ENCODE measurements around the gene FBXO31. TPM values are rescaled to one million over a fixed set of nuclear protein-coding genes. Genes with fewer than 3 reads are reported as not detected.

Gene FBXO31
- total and polyA plus RNA-seq, 9 of the 15 experiments (the other 6 are each of a cell fraction or from before 2014, with no cell fraction given), result 0.18 to 33.3 (median 10.9) TPM

DNA sequence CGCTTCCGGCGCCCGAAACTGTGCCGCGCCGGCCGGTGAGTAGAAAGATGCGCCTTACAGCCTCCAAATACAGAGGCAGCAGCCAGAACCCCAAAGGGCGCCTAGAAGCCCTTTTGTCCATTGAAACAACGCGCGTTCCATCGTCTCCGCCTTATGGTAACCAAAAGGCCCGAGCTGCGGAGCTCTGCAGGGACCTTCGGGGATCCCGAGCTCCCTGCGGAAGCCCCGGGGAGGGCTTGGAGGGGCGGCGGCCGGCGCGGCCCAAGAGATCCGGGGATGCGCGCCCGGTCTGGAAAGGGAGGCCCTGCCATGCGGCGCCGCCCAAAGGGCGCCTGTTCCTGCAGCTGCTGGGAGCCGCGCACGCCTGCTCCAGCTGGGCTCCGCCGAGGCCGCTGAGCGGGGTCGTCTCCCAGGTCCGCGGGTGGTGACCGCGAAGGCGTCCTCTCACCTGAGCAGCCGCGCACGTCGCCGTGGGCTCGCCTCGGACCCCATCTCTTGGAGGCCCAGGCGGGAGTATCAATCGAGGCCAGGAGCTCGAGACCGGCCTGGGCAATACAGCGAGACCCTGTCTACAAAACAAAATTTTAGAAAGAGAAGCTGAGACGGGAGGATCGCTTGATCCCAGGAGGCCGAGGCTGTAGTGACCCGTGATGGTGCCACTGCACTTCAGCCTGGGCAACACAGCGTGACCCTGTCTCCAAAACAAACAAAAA, 742 bp upstream of the FBXO31 start (continued):
- TF ChIP-seq, protein P1, sequence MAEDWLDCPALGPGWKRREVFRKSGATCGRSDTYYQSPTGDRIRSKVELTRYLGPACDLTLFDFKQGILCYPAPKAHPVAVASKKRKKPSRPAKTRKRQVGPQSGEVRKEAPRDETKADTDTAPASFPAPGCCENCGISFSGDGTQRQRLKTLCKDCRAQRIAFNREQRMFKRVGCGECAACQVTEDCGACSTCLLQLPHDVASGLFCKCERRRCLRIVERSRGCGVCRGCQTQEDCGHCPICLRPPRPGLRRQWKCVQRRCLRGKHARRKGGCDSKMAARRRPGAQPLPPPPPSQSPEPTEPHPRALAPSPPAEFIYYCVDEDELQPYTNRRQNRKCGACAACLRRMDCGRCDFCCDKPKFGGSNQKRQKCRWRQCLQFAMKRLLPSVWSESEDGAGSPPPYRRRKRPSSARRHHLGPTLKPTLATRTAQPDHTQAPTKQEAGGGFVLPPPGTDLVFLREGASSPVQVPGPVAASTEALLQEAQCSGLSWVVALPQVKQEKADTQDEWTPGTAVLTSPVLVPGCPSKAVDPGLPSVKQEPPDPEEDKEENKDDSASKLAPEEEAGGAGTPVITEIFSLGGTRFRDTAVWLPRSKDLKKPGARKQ (CRISPR knock-in tag; IDR thresholded peaks at IDR 0.05), result peak; percentile 11; the same call in 1 of the 2 replicates
- TF ChIP-seq, protein P2, sequence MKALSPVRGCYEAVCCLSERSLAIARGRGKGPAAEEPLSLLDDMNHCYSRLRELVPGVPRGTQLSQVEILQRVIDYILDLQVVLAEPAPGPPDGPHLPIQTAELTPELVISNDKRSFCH (CRISPR knock-in tag; IDR thresholded peaks at IDR 0.05), result no peak
- TF ChIP-seq, protein P2 (tag; IDR thresholded peaks at IDR 0.05), result 0 out of 2 replicates have a peak, but pooled peaks have one; percentile 1
- no peak; the same call in 1 of the 2 replicates for TF ChIP-seq BCOR (IDR thresholded peaks at IDR 0.05)
- peak; percentile 91 for TF ChIP-seq ZFX (CRISPR knock-in tag; IDR thresholded peaks at IDR 0.05)
- TF ChIP-seq, protein P3, sequence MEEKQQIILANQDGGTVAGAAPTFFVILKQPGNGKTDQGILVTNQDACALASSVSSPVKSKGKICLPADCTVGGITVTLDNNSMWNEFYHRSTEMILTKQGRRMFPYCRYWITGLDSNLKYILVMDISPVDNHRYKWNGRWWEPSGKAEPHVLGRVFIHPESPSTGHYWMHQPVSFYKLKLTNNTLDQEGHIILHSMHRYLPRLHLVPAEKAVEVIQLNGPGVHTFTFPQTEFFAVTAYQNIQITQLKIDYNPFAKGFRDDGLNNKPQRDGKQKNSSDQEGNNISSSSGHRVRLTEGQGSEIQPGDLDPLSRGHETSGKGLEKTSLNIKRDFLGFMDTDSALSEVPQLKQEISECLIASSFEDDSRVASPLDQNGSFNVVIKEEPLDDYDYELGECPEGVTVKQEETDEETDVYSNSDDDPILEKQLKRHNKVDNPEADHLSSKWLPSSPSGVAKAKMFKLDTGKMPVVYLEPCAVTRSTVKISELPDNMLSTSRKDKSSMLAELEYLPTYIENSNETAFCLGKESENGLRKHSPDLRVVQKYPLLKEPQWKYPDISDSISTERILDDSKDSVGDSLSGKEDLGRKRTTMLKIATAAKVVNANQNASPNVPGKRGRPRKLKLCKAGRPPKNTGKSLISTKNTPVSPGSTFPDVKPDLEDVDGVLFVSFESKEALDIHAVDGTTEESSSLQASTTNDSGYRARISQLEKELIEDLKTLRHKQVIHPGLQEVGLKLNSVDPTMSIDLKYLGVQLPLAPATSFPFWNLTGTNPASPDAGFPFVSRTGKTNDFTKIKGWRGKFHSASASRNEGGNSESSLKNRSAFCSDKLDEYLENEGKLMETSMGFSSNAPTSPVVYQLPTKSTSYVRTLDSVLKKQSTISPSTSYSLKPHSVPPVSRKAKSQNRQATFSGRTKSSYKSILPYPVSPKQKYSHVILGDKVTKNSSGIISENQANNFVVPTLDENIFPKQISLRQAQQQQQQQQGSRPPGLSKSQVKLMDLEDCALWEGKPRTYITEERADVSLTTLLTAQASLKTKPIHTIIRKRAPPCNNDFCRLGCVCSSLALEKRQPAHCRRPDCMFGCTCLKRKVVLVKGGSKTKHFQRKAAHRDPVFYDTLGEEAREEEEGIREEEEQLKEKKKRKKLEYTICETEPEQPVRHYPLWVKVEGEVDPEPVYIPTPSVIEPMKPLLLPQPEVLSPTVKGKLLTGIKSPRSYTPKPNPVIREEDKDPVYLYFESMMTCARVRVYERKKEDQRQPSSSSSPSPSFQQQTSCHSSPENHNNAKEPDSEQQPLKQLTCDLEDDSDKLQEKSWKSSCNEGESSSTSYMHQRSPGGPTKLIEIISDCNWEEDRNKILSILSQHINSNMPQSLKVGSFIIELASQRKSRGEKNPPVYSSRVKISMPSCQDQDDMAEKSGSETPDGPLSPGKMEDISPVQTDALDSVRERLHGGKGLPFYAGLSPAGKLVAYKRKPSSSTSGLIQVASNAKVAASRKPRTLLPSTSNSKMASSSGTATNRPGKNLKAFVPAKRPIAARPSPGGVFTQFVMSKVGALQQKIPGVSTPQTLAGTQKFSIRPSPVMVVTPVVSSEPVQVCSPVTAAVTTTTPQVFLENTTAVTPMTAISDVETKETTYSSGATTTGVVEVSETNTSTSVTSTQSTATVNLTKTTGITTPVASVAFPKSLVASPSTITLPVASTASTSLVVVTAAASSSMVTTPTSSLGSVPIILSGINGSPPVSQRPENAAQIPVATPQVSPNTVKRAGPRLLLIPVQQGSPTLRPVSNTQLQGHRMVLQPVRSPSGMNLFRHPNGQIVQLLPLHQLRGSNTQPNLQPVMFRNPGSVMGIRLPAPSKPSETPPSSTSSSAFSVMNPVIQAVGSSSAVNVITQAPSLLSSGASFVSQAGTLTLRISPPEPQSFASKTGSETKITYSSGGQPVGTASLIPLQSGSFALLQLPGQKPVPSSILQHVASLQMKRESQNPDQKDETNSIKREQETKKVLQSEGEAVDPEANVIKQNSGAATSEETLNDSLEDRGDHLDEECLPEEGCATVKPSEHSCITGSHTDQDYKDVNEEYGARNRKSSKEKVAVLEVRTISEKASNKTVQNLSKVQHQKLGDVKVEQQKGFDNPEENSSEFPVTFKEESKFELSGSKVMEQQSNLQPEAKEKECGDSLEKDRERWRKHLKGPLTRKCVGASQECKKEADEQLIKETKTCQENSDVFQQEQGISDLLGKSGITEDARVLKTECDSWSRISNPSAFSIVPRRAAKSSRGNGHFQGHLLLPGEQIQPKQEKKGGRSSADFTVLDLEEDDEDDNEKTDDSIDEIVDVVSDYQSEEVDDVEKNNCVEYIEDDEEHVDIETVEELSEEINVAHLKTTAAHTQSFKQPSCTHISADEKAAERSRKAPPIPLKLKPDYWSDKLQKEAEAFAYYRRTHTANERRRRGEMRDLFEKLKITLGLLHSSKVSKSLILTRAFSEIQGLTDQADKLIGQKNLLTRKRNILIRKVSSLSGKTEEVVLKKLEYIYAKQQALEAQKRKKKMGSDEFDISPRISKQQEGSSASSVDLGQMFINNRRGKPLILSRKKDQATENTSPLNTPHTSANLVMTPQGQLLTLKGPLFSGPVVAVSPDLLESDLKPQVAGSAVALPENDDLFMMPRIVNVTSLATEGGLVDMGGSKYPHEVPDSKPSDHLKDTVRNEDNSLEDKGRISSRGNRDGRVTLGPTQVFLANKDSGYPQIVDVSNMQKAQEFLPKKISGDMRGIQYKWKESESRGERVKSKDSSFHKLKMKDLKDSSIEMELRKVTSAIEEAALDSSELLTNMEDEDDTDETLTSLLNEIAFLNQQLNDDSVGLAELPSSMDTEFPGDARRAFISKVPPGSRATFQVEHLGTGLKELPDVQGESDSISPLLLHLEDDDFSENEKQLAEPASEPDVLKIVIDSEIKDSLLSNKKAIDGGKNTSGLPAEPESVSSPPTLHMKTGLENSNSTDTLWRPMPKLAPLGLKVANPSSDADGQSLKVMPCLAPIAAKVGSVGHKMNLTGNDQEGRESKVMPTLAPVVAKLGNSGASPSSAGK (IDR thresholded peaks at IDR 0.05), result peak; percentile 81
- TF ChIP-seq, protein P4, sequence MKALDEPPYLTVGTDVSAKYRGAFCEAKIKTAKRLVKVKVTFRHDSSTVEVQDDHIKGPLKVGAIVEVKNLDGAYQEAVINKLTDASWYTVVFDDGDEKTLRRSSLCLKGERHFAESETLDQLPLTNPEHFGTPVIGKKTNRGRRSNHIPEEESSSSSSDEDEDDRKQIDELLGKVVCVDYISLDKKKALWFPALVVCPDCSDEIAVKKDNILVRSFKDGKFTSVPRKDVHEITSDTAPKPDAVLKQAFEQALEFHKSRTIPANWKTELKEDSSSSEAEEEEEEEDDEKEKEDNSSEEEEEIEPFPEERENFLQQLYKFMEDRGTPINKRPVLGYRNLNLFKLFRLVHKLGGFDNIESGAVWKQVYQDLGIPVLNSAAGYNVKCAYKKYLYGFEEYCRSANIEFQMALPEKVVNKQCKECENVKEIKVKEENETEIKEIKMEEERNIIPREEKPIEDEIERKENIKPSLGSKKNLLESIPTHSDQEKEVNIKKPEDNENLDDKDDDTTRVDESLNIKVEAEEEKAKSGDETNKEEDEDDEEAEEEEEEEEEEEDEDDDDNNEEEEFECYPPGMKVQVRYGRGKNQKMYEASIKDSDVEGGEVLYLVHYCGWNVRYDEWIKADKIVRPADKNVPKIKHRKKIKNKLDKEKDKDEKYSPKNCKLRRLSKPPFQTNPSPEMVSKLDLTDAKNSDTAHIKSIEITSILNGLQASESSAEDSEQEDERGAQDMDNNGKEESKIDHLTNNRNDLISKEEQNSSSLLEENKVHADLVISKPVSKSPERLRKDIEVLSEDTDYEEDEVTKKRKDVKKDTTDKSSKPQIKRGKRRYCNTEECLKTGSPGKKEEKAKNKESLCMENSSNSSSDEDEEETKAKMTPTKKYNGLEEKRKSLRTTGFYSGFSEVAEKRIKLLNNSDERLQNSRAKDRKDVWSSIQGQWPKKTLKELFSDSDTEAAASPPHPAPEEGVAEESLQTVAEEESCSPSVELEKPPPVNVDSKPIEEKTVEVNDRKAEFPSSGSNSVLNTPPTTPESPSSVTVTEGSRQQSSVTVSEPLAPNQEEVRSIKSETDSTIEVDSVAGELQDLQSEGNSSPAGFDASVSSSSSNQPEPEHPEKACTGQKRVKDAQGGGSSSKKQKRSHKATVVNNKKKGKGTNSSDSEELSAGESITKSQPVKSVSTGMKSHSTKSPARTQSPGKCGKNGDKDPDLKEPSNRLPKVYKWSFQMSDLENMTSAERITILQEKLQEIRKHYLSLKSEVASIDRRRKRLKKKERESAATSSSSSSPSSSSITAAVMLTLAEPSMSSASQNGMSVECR (CRISPR knock-in tag; IDR thresholded peaks at IDR 0.05), result peak; percentile 3; the same call in 1 of the 2 replicates
- 0 out of 2 replicates have a peak, but pooled peaks have one; percentile 12 for TF ChIP-seq CBX1 (IDR thresholded peaks at IDR 0.05; ENCODE audit: low read depth)

All from K562 (cell line).